NCI-H1105 treated with DMSO at 0.1 percent for 48 hours (cell line): ENCODE results near the gene ATP1A4.

Experiments used
- DNase-seq: peaks from one replicate; lab custom pipeline; 2025; lab: John Stamatoyannopoulos, UW

The ATP1A4 gene

GRCh38 chr1:160171980-160172379 is 20.6 kb downstream of the ATP1A4 start:
- no peak for DNase-seq

DNA sequence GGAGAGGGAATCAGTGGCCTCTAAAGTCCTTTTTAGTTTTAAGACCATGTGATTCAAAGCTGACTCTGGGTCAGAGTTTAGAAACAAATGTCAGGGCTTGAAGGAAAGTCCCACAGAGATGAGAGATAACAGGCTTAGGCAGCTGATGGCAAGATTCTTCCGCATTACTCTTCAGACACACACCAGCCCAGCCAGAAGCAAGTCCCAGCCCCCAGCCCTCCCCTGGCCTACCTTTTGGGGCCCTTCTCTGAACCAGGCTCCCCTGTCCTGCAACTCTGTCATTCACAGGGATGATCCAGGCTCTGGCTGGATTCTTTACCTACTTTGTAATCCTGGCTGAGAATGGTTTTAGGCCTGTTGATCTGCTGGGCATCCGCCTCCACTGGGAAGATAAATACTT is 25.8 kb downstream of the ATP1A4 start:
- no peak for DNase-seq

DNA sequence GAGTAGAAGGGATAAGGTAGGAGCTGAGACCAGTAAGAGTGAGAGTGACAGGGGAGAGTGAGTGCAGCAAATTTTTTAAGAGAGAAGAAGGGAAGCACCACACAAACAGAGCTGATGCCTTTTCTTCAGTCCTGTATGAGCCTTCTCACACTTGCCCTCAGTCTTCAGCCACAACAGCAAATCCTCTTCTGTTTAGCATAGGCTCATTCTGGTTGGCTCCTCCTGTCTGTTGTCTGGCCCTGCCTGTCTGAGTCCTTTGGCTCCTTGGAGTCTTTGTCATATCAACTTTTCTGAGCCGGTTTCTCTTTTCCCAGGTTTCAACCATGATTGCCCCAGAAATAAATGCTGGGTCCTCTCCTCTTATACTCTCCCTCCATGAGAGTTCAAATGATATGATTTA is 26.3 kb downstream of the ATP1A4 start:
- DNase-seq: no peak

DNA sequence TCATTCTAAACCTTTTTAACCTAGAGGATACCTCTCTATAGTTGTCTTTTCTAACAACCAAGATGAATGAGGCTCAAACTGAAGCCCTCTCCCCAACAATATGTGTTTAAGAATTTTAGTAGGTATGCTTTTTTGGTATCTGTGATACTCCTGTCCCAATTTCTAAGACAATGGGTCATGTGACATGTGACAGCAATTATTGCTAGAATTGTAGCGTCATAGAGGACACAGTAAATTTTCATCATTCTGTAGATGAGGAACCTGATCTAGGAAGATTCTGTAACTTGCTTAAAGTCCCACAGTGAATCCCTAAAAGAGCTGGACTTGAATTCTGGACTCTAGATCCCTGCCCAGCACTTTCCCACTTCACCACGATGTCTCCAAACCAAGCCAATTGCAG is 27.3 kb downstream of the ATP1A4 start:
- no peak for DNase-seq

DNA sequence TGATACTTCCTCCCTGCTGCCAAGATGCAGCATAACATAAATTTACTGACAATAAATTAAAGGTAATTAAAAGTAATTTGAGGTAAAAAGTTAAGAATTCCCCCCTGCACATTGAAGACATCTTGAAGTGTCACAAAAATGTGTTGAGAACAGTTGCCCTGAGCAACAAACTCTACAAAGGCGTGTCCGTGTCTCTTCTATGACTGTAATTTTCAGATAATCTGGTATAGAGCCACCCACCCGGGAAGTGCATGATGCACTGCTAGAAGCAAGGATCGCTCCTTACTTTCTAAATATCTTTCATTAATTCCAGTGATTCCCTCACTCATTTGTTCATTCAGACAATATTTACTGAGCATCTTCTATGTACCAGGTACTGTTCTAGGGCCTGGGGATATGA is 27.9 kb downstream of the ATP1A4 start:
- DNase-seq: no peak

- DNase-seq: no peak
Measured at GRCh38 chr1:160186246-160186645, 34.8 kb downstream of the ATP1A4 start.

DNA sequence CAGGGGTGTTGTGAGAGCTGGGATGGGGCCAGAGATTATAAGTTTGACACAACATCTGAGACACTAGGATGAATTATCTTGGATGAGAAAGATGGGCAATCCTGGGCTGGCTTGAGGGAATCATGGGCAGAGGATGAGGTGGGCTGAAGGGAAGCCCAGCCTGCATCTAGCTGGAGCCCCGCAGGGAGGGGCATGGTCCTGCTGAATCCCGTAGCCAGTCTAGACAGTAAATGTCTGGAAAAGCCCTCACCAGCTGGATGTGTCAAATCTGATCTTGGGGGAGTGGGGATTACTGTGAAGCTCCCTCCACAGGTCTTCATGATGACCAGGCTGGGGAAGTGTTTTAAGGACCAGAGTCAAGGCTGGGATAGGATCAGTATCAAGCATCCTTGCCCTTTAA is 35.3 kb downstream of the ATP1A4 start:
- no peak for DNase-seq

GRCh38 chr1:160187407-160187806 is 36.0 kb downstream of the ATP1A4 start:
- no peak for DNase-seq

GRCh38 chr1:160188341-160188740 is 36.9 kb downstream of the ATP1A4 start:
- DNase-seq: no peak

GRCh38 chr1:160189649-160190625 is 38.5 kb downstream of the ATP1A4 start, which contains the start of gene CASQ1:
Gene CASQ1, plus strand, starts transcription at chr1:160190575. Its CDS starts 177 bp downstream, at chr1:160190752.
- no peak for DNase-seq

DNA sequence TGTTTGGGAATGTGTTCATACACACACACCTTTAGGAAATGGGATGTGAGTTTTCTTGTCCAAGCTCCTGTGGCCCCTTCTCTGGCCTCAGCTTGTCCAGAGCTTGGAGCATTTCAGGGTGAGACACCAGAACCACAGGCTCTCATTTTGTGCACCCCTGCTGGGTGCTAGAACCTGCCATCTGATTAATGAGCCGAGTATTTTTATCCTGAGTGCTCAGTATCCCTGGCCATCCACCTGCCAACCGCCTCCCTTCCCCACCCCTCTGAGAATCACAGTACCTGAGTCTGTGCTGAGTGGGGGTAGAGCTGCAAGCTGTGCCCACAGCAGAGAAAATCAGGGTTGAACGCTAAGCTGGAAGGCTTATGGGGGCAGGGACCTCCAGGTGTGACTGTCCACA is 40.4 kb downstream of the ATP1A4 start:
- no peak for DNase-seq

DNA sequence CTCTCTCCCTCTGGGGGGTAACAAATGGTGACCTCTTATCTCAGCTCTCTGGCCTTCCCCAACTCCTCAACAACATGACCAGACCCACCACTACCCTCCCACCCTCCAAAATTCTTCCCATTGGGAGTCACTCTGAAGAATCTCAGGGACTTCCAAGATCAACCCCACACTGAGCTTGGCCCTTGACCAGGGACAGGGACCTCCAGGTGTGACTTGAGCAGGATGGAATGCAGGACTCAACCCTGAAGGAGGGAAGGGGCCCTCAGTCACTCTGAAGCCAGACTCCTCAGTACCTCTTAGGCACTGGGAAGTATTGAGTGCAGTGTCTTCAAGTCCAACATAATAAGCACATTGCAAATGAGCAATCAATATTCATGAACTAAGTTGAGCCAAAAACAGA is 40.8 kb downstream of the ATP1A4 start:
- no peak for DNase-seq

DNA sequence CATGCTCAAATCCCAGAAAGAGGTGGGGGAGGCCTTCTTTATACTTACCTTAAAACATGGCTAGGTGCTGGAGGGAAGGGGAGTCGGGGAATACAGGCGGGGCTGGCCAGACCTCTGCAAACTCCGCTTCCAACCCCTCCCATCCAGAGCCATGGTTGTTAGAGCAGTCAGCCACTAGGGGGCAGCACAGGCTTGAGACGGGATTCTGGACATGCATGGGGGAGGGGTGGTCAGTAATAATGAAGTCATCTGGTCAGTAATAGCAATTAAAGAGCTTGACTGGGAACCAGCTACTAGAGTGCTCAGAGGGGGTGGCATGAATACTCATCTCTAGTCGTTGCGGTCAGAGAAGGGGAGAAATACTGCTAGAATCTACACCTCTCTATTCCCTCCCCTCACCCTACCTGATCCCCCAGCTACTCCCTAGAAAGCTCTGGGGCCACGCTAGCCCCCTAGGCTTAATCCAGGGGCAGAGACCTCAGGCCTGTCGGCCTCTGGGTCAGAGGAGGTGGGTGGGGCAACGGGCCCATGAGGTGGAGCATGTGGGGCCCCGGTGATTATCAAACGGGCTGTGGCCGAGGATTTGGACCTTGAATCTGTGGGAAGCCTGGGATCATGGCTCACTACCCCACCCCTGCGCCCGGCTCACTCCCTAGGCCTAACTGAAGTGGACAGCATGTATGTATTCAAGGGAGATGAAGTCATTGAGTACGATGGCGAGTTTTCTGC is 41.9 kb downstream of the ATP1A4 start:
- DNase-seq: peak; percentile 68

- no peak for DNase-seq
Measured at GRCh38 chr1:160193832-160194736, 42.7 kb downstream of the ATP1A4 start.

GRCh38 chr1:160194737-160195059 is 43.3 kb downstream of the ATP1A4 start:
- no peak for DNase-seq

DNA sequence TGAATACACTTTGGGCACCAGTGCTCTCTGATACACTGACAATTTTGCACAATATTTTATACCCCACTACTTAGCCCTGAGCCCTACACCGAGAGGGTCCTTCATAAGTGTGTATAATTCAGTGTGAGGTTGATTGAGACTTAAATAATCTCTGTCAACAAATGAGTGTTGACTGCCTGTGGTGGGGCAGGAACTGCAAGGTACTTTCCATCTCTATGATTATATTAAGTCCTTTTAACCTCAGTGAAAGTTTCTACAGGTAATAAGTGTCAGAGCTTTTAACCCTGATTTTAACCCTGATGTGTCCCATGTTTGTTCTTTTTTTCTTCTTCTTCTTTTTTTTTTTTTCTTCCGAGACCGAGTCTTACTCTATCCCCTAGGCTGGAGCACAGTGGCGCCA is 44.7 kb downstream of the ATP1A4 start:
- DNase-seq: no peak

- DNase-seq: no peak
Measured at GRCh38 chr1:160197231-160197630, 45.8 kb downstream of the ATP1A4 start.

- DNase-seq: no peak
Measured at GRCh38 chr1:160200786-160201185, 49.4 kb downstream of the ATP1A4 start.

DNA sequence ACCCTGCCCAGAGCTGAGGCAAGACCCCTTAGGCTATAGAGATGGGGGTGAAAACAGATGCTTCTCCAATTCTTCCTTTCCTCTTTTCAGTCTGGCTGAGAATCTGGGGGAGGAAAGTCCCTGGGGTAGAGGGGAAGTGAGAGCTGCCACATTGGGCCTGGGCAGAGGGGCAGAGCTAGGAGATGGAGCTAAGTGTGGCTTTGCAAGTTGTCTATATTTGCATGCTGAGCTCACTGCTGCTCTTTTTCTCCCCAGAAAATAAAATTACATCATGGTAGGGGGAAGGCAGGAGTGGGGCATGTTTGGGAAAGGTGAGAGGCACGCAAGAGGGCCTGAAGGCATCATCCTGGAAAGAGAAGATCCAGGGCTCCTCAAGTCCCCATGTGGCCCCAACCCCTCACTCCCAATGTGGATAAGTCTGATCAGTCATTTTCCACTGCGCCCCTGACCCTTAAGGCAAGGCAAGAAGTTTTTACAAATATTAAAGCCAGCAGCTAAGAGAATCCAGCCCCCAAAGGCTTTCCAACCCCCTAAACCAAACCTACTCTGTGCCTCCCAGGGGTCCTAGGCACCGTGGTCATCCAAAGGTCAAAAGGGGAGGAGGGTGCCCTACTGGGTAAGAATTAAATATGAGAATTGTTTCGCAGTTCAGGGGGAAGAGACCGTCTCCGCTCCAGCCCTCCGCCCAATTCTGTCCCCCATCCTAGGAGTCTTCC is 53.3 kb downstream of the ATP1A4 start:
- DNase-seq: no peak

DNA sequence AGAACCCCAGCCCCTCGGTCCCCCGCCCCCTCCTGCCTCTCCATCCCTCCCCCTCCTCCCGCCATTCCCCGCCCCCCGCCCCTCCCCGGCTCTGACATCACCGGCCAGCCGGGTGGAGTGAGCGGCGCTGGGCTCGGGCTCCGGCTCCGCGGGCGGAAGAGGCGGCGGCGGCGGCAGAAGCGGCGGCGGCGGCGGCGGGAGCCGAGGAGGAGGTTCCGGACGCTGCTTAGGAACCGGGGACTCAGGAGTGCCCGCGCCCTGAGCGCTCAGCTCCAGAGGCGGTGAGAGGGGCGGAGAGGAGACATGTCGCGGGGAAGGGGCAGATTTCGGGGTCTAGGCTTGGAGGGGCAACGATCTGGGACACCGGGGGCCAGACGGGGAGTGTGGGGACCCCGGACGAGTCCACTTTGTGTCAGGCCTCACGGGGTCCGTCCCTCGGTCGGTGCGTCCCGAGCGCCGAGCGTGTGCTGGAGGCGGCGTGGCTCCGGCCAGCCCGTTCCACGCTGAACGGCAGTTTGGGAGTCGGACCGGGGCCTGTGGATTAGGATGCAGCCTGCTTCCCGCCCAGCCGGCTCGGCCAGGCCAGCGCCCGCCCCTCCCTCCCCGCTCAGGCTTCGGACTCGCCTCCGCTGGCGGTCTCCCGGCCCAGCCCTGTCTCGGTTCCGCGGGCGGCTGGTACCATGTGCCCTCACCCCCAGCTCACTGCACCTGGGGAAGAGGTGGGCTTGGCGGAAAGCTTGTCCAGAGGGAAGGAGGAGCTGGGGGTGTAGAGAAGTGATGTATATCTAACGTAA is 54.0 kb downstream of the ATP1A4 start, which contains the start of gene PEA15:
TSS of gene PEA15 (plus strand) at position 143 of the 794 bp plus-strand sequence. CDS start 6,161 bp downstream, outside the sequence.
- DNase-seq: peak; percentile 48

DNA sequence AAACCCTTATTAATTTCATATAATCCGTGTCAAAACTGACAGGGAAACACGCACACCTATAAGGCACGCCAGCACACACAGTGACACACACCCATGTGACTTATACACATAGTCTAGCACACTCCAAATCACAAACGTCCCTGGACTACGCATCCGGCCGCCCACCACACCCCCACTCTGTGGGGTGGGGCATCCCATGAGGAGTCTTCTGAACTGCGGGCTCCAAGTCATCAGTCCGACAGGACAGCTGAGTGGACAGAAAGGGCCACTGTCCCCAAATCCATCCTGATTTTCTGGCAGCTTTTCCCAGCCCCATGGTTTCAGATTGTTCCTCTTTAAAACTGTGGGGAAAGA is 54.6 kb downstream of the ATP1A4 start:
- no peak for DNase-seq
